Activated T-cell treated with anti-CD3 and anti-CD28 coated beads, Interleukin-2, amount 50 U/mL, for 4 hours (primary cell): Measurements from ENCODE around the gene N4BP2L2. TPM values are rescaled to one million over a fixed set of nuclear protein-coding genes. Genes with fewer than 3 reads are reported as not detected.
A peak's percentile ranks its signal among the peaks of the same experiment; 100 is the strongest.

Source experiments
- ATAC-seq, 2 donors: fragments of 200-7000 bp; cut with Tn5 transposase; one replicate each; pipeline ENCODE4 v1.10.0; 2021
- DNase-seq: peaks from one replicate; pipeline ENCODE4 v3.0.0-alpha.2; 2020
- H3K27me3 Mint-ChIP-seq: one replicate; pipeline ENCODE4 v1.8.0; 2021; ENCODE audit warnings: low read depth, mixed read lengths
- H3K36me3 Mint-ChIP-seq: one replicate; pipeline ENCODE4 v1.8.0; 2022; ENCODE audit warnings: mixed read lengths; ENCODE audit not compliant: insufficient read depth
- H3K4me1 Mint-ChIP-seq: one replicate; pipeline ENCODE4 v1.8.0; 2021; ENCODE audit warnings: low read depth, mixed read lengths
- H3K4me3 Mint-ChIP-seq: one replicate; pipeline ENCODE4 v1.8.0; 2021; ENCODE audit warnings: mild to moderate bottlenecking, moderate library complexity, mixed read lengths
- H3K9me3 Mint-ChIP-seq: one replicate; pipeline ENCODE4 v1.8.0; 2021; ENCODE audit warnings: mixed read lengths
- total RNA-seq, 3 donors: library from RNA; stranded (reverse); gene quantifications; one replicate each; pipeline ENCODE4 v1.2.1, GENCODE V29; 2021

The N4BP2L2 gene
- total RNA-seq, 3 donors from 2014 or later: 47.1 to 59.7 (median 58.6) TPM

GRCh38 chr13:32468502-32469142, 70.0 kb downstream of the N4BP2L2 start:
- Mint-ChIP-seq H3K4me3 (no peak overlapping the region), H3K4me1 (peaks cover 2% of the 10 kb centered on the region), H3K36me3 (peaks cover 9% of the 10 kb centered on the region), H3K27me3 (no peaks in the 10 kb centered on the region), H3K9me3 (peaks cover 3% of the 10 kb centered on the region)
- DNase-seq: no peak
- ATAC-seq: no peak

- peaks cover 41% of the 10 kb centered on the region for H3K36me3 Mint-ChIP-seq
- ATAC-seq (no peak), DNase-seq (no peak)
- H3K4me3 Mint-ChIP-seq: no peak overlapping the region
- H3K9me3 Mint-ChIP-seq: peaks cover 34% of the 10 kb centered on the region
- no peaks in the 10 kb centered on the region for H3K27me3 Mint-ChIP-seq
- H3K4me1 Mint-ChIP-seq: no peaks in the 10 kb centered on the region
These were observed 82.0 kb downstream of the N4BP2L2 start for GRCh38 chr13:32456591-32456990.

- H3K9me3 Mint-ChIP-seq: peaks cover 34% of the 10 kb centered on the region
- H3K27me3 Mint-ChIP-seq: no peaks in the 10 kb centered on the region
- no peak for ATAC-seq
- DNase-seq: no peak
- H3K36me3 Mint-ChIP-seq: peaks cover 41% of the 10 kb centered on the region
- H3K4me3 Mint-ChIP-seq: no peak overlapping the region
- no peaks in the 10 kb centered on the region for H3K4me1 Mint-ChIP-seq
These were observed 83.0 kb downstream of the N4BP2L2 start for GRCh38 chr13:32455594-32455903.

- ATAC-seq: no peak
- no peaks in the 10 kb centered on the region for H3K27me3 Mint-ChIP-seq
- H3K36me3 Mint-ChIP-seq: peaks cover 39% of the 10 kb centered on the region
- no peak overlapping the region for H3K4me3 Mint-ChIP-seq
- H3K4me1 Mint-ChIP-seq: no peaks in the 10 kb centered on the region
- peaks cover 33% of the 10 kb centered on the region for H3K9me3 Mint-ChIP-seq
- DNase-seq: no peak
These were observed 83.6 kb downstream of the N4BP2L2 start for GRCh38 chr13:32454886-32455593.

GRCh38 chr13:32453981-32454380, 84.6 kb downstream of the N4BP2L2 start:
- no peak for DNase-seq
- ATAC-seq: no peak
- Mint-ChIP-seq H3K9me3 (peaks cover 24% of the 10 kb centered on the region), H3K4me1 (no peaks in the 10 kb centered on the region), H3K4me3 (no peak overlapping the region), H3K36me3 (peaks cover 28% of the 10 kb centered on the region), H3K27me3 (no peaks in the 10 kb centered on the region)

GRCh38 chr13:32448972-32449371, 89.6 kb downstream of the N4BP2L2 start:
- peaks cover 5% of the 10 kb centered on the region for H3K4me1 Mint-ChIP-seq
- H3K36me3 Mint-ChIP-seq: peaks cover 2% of the 10 kb centered on the region
- H3K27me3 Mint-ChIP-seq: no peaks in the 10 kb centered on the region
- ATAC-seq: no peak
- no peak for DNase-seq
- H3K9me3 Mint-ChIP-seq: no peaks in the 10 kb centered on the region
- no peak overlapping the region for H3K4me3 Mint-ChIP-seq

GRCh38 chr13:32447894-32448623, 90.5 kb downstream of the N4BP2L2 start:
- H3K27me3 Mint-ChIP-seq: no peaks in the 10 kb centered on the region
- DNase-seq: no peak
- peaks cover 2% of the 10 kb centered on the region for H3K36me3 Mint-ChIP-seq
- ATAC-seq: peak; percentile 46 to 50
- no peaks in the 10 kb centered on the region for H3K9me3 Mint-ChIP-seq
- H3K4me1 Mint-ChIP-seq: peaks cover 7% of the 10 kb centered on the region
- no peak overlapping the region for H3K4me3 Mint-ChIP-seq

- Mint-ChIP-seq H3K27me3 (no peaks in the 10 kb centered on the region), H3K4me1 (peaks cover 10% of the 10 kb centered on the region), H3K9me3 (no peaks in the 10 kb centered on the region), H3K4me3 (no peak overlapping the region), H3K36me3 (peaks cover 5% of the 10 kb centered on the region)
- DNase-seq: no peak
- ATAC-seq: no peak
These were observed 91.7 kb downstream of the N4BP2L2 start for GRCh38 chr13:32446773-32447465.

- Mint-ChIP-seq H3K36me3 (peaks cover 5% of the 10 kb centered on the region), H3K9me3 (no peaks in the 10 kb centered on the region), H3K27me3 (no peaks in the 10 kb centered on the region), H3K4me1 (peaks cover 10% of the 10 kb centered on the region), H3K4me3 (no peak overlapping the region)
- no peak for DNase-seq
- no peak for ATAC-seq
These were observed 92.4 kb downstream of the N4BP2L2 start for GRCh38 chr13:32446220-32446619.

- H3K4me3 Mint-ChIP-seq: no peak overlapping the region
- H3K27me3 Mint-ChIP-seq: no peaks in the 10 kb centered on the region
- H3K4me1 Mint-ChIP-seq: peaks cover 10% of the 10 kb centered on the region
- no peaks in the 10 kb centered on the region for H3K9me3 Mint-ChIP-seq
- DNase-seq: no peak
- peaks cover 3% of the 10 kb centered on the region for H3K36me3 Mint-ChIP-seq
- no peak for ATAC-seq
These were observed 93.1 kb downstream of the N4BP2L2 start for GRCh38 chr13:32445461-32445860.

- ATAC-seq: peak; percentile 28 to 46
- peaks cover 6% of the 10 kb centered on the region for H3K36me3 Mint-ChIP-seq
- DNase-seq: peak; percentile 26
- H3K4me3 Mint-ChIP-seq: no peak overlapping the region
- H3K9me3 Mint-ChIP-seq: no peaks in the 10 kb centered on the region
- peaks cover 7% of the 10 kb centered on the region for H3K4me1 Mint-ChIP-seq
- no peaks in the 10 kb centered on the region for H3K27me3 Mint-ChIP-seq
These were observed 95.5 kb downstream of the N4BP2L2 start for GRCh38 chr13:32443111-32443510.

GRCh38 chr13:32438871-32439270, 99.7 kb downstream of the N4BP2L2 start:
- Mint-ChIP-seq H3K27me3 (no peaks in the 10 kb centered on the region), H3K4me1 (peaks cover 5% of the 10 kb centered on the region), H3K9me3 (no peaks in the 10 kb centered on the region), H3K36me3 (peaks cover 9% of the 10 kb centered on the region), H3K4me3 (no peak overlapping the region)
- no peak for ATAC-seq
- no peak for DNase-seq

- ATAC-seq (no peak), DNase-seq (no peak)
- Mint-ChIP-seq H3K9me3 (no peaks in the 10 kb centered on the region), H3K36me3 (peaks cover 7% of the 10 kb centered on the region), H3K27me3 (no peaks in the 10 kb centered on the region), H3K4me3 (no peak overlapping the region), H3K4me1 (peaks cover 14% of the 10 kb centered on the region)
These were observed 105.7 kb downstream of the N4BP2L2 start for GRCh38 chr13:32432856-32433255.

GRCh38 chr13:32431361-32431760, 107.2 kb downstream of the N4BP2L2 start:
- DNase-seq: no peak
- H3K4me3 Mint-ChIP-seq: no peak overlapping the region

More at GRCh38 chr13:32431361-32431760, 107.2 kb downstream of the N4BP2L2 start:
- no peaks in the 10 kb centered on the region for H3K27me3 Mint-ChIP-seq
- H3K4me1 Mint-ChIP-seq: peaks cover 18% of the 10 kb centered on the region
- H3K36me3 Mint-ChIP-seq: peaks cover 7% of the 10 kb centered on the region
- no peak for ATAC-seq
- no peaks in the 10 kb centered on the region for H3K9me3 Mint-ChIP-seq
